Measurements from ENCODE around the gene EIPR1. TPM values are rescaled to one million over a fixed set of nuclear protein-coding genes. Genes with fewer than 3 reads are reported as not detected.

Gene EIPR1
- total and polyA plus RNA-seq, 2 experiments from 2014 or later = 23.2 to 28.2 TPM

DNA sequence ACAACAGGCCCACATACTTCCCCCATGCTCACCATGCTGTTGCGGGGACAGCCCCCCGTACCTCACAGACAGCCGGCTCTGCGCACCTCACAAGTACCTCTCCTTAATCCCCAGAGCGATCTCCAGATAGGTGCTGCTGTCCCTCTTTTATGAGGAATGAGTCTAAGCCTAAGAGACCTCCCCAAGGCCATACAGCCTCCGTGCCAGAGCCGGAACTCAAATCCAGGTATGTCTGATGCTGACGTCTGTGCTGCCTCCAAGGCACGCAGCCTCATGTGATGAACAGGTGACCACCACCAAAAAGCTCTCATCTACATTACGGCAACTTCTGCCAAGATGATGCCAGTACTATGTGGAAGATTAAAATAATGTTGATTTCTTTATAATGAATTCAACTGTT is 85.2 kb downstream of the EIPR1 start:
- Histone ChIP-seq H3K36me3 (no peaks in the 10 kb centered on the region), H3K4me1 (ENCODE audit: low read depth) (no peaks in the 10 kb centered on the region), H3K27me3 (peaks cover 3% of the 10 kb centered on the region), H3K9me3 (ENCODE audit: low read depth) (no peaks in the 10 kb centered on the region), H3K4me3 (no peak overlapping the region), H3K27ac (no peak overlapping the region)
- no peak for DNase-seq (ENCODE audit: low read depth in 1 of 2, low spot score in 1 of 2)
- TF ChIP-seq, protein P1, sequence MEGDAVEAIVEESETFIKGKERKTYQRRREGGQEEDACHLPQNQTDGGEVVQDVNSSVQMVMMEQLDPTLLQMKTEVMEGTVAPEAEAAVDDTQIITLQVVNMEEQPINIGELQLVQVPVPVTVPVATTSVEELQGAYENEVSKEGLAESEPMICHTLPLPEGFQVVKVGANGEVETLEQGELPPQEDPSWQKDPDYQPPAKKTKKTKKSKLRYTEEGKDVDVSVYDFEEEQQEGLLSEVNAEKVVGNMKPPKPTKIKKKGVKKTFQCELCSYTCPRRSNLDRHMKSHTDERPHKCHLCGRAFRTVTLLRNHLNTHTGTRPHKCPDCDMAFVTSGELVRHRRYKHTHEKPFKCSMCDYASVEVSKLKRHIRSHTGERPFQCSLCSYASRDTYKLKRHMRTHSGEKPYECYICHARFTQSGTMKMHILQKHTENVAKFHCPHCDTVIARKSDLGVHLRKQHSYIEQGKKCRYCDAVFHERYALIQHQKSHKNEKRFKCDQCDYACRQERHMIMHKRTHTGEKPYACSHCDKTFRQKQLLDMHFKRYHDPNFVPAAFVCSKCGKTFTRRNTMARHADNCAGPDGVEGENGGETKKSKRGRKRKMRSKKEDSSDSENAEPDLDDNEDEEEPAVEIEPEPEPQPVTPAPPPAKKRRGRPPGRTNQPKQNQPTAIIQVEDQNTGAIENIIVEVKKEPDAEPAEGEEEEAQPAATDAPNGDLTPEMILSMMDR (IDR thresholded peaks at IDR 0.05; ENCODE audit: low read depth, low read length) = no peak

GRCh38 chr2:3291750-3292149 is 85.9 kb downstream of the EIPR1 start:
- H3K9me3 ChIP-seq (ENCODE audit: low read depth) = no peaks in the 10 kb centered on the region
- no peak for DNase-seq (ENCODE audit: low read depth in 1 of 2, low spot score in 1 of 2)
- no peak overlapping the region for H3K4me3 ChIP-seq
- TF ChIP-seq, protein P1 (IDR thresholded peaks at IDR 0.05; ENCODE audit: low read depth, low read length) = no peak
- no peak overlapping the region for H3K27ac ChIP-seq
- H3K4me1 ChIP-seq (ENCODE audit: low read depth) = no peaks in the 10 kb centered on the region
- H3K36me3 ChIP-seq = no peaks in the 10 kb centered on the region
- no peaks in the 10 kb centered on the region for H3K27me3 ChIP-seq

DNA sequence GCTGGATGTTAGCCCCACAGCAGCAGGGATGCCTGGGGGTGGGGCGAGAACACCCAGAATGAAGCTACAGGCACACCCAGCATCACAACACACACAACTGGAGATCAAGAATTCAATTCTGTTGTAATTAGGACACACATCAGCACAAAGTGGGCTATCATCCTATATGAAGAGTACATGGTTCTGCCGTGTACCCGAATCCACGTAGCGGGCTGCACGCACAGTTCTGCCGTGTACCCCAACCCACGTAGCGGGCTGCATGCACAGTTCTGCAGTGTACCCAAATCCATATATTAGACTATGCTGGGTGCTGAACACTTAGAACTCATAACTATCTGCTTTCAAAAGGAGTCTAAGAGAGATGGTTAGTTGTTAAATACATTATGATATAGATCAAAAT is 86.5 kb downstream of the EIPR1 start:
- Histone ChIP-seq H3K36me3 (no peaks in the 10 kb centered on the region), H3K27me3 (no peaks in the 10 kb centered on the region), H3K9me3 (ENCODE audit: low read depth) (no peaks in the 10 kb centered on the region), H3K4me1 (ENCODE audit: low read depth) (no peaks in the 10 kb centered on the region), H3K27ac (no peak overlapping the region), H3K4me3 (no peak overlapping the region)
- DNase-seq (ENCODE audit: low read depth in 1 of 2, low spot score in 1 of 2) = no peak
- TF ChIP-seq, protein P1 (IDR thresholded peaks at IDR 0.05; ENCODE audit: low read depth, low read length) = no peak

GRCh38 chr2:3290655-3291054 is 87.0 kb downstream of the EIPR1 start:
- Histone ChIP-seq H3K9me3 (ENCODE audit: low read depth) (no peaks in the 10 kb centered on the region), H3K36me3 (no peaks in the 10 kb centered on the region), H3K27ac (no peak overlapping the region), H3K4me1 (ENCODE audit: low read depth) (no peaks in the 10 kb centered on the region), H3K4me3 (no peak overlapping the region), H3K27me3 (no peaks in the 10 kb centered on the region)
- no peak for DNase-seq (ENCODE audit: low read depth in 1 of 2, low spot score in 1 of 2)
- TF ChIP-seq, protein P1 (IDR thresholded peaks at IDR 0.05; ENCODE audit: low read depth, low read length) = no peak

DNA sequence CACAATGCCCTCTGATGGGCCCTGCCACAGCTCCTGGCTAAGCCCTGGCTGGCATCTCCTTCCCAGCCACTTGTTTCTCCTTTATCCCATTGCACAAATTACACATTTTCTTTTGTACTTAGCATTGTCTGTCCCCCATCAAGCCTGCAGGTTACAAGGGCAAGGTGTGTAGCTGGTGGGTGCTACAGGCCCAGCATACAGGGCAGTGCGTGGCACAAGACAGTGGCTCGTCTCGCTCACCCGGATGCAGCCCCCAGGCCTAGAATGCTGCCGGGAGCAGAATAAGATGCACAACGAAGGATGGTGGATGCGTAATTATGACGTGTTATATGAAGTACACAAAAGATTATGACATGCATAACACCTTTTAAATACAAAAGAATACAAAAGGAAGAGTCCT is 87.6 kb downstream of the EIPR1 start:
- Histone ChIP-seq H3K4me3 (no peak overlapping the region), H3K27ac (no peak overlapping the region), H3K4me1 (ENCODE audit: low read depth) (no peaks in the 10 kb centered on the region), H3K9me3 (ENCODE audit: low read depth) (no peaks in the 10 kb centered on the region), H3K27me3 (no peaks in the 10 kb centered on the region), H3K36me3 (no peaks in the 10 kb centered on the region)
- TF ChIP-seq, protein P1 (IDR thresholded peaks at IDR 0.05; ENCODE audit: low read depth, low read length) = no peak
- no peak for DNase-seq (ENCODE audit: low read depth in 1 of 2, low spot score in 1 of 2)

DNA sequence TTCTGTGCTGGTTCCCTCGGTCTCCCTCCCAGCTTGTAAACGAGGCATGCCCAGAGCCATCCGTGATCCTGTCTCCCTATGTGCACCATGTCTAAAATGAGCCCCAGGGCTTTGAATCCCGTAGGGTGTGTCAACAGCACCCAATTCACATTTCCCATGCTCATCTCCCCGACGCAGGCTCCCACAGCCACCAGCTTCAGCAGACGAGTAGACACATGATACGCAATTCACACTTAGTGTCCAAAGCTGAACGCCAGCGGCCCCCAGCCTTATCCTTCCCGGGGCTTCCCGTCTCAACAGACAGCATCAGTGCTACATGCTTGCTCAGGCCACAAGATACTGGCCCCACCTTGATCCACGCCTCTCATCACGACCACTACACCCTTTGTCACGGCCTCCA is 88.1 kb downstream of the EIPR1 start:
- TF ChIP-seq, protein P1 (IDR thresholded peaks at IDR 0.05; ENCODE audit: low read depth, low read length) = no peak
- H3K4me1 ChIP-seq (ENCODE audit: low read depth) = no peaks in the 10 kb centered on the region
- DNase-seq (ENCODE audit: low read depth in 1 of 2, low spot score in 1 of 2) = no peak
- H3K36me3 ChIP-seq = no peaks in the 10 kb centered on the region
- H3K27ac ChIP-seq = no peak overlapping the region
- H3K27me3 ChIP-seq = no peaks in the 10 kb centered on the region
- H3K9me3 ChIP-seq (ENCODE audit: low read depth) = no peaks in the 10 kb centered on the region
- H3K4me3 ChIP-seq = no peak overlapping the region

Measured in cardiac muscle cell (in vitro differentiated cells and primary cell).